ENCODE measurements around the gene ZDHHC11.
"Not testable (repeated sequence)": the region's sequence is repeated elsewhere in the genome, so short reads cannot be mapped to it uniquely, and the experiment has no call there.

ZDHHC11 gene

DNA sequence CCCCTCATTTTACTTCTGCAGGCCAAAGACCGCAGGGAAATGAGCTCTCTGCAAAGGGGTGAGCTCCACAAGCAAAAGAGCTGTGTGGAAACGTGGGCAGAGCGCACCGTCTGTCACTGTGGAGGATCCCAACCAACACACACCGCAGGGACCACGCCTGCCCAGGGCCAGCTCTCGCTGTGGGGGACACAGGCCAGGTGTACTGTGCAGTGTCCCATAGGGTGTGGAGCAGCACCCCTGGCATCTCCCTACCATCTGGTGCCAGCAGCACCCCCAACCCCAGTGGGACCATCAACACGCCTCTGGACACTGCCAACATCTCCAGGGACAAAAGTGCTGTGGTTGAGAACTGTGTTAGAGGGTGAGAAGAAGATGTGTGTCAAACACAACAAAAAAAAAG lies 27.9 kb upstream of the ZDHHC11 start:
- not testable (repeated sequence) for DNase-seq

DNA sequence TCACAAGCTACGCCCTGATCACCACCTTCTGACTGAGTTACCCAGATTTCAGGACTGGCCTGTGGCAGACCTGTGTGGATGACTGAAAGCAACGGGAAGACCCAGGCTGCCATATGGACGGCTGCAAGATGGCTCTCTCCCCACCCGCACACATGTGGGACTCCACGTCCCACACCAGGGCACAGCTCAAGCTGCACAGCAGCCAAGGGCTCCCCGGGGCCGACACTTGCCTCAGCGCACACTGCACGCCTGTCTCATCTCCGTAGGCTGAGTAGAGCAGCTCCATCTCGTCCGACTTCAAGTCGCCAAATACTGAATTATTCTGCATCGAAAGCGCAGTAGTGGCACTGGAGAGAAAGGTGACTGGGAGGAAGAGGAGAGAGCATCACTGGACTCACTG lies 27.3 kb upstream of the ZDHHC11 start:
- DNase-seq: no peak

DNA sequence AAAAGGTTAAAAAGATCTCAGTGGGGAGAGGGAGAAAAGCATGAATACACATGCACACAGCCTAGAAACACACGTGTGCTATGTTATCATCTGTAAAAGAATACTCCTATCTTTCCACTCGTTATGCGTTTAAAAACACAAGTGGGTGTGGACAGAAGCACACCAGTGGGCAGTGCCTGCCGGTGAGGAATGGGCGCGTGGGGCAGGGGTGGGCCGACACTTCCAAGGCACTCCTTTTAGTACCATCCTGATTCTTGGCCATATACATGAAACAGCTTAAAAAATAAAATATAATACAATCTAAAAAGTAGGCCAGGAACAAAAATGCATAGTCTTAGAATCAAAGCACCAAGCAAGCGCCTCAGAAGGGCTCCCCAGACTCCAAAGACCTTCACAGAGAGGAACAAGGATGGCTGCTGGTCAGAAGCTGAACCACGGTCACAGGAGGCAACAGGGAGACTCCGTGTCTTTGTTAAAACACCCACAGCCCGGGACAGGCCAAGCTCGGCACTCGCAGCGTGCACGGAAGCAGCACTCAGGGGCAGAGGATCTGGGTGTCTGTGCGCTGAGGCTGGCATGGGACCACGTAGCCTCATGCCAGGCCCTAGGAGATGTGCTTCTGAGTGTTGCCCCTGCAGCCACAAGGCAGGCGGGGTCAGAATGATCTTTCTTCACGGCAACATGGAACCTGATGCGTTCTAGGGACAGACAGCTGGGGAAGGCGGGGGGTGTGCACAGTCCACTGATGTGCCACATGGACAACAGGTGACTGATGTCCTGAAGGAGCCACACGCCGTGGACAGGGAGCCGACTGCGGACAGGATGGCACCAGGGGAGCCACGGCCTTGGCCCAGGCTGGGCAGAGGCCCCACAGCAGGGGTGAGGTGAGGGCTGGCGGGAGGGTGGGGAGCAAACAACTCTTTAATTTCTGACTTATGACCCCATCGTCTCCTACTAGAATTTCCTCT lies 25.9 kb upstream of the ZDHHC11 start:
- no peak for DNase-seq

DNA sequence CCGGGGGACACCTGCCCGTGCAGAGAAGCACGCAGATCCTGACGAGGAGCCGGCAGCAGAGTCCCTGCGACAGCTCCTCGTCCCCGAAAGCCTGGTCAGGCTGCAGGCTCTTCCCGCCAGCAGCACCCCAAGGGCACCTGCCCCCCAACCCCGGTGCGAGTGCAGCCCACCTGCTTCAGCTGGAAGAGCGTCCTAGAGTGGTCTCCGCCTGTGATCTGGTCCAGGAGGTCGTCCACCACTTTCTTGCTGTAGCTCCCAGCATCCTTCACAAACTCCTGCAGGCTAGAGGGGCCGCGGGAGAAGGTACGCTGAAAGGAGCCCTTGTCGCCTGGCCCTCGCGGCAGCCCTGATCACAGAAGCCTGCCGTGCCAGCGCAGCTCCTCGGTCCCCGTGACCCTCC lies 25.1 kb upstream of the ZDHHC11 start:
- DNase-seq: no peak

DNA sequence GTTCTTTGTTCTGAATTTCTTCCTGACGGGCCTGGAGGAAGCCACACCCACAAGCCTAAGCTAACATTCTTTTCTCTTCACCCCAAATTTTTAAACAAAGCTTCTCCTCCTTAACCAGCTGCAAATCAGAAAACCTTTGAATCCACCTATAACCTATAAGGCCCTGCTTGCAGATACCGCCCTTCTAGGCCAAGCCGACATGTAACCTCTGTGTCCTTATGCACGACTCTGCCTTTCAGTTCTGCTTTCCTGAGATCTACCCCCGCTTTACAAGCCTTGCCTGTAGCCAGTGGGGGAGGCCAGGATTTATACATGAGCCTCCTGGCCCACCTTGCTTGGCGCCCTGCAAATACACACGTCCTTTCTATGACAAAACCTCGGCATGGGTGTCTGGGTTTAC lies 22.5 kb upstream of the ZDHHC11 start:
- no peak for DNase-seq

DNA sequence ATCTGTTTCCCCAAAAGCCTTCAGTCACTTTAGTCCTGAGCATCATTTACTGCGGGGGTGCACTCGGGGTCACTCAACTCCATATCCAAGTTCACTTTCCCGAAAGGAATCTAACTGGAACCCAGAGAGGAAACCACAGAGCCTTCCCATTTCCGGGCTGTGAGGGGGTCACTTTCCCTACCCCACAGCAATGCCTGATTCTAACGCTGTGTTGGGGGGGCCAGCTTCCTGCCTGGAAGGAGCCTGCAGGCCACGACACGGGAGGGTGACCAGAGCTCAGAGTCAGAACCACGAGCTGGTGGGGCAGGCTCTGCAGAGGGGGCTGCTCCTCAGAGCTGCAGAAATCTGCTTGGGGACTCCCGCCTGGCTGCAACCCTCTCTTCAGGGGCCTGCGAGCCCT lies 21.5 kb upstream of the ZDHHC11 start:
- DNase-seq: no peak

DNA sequence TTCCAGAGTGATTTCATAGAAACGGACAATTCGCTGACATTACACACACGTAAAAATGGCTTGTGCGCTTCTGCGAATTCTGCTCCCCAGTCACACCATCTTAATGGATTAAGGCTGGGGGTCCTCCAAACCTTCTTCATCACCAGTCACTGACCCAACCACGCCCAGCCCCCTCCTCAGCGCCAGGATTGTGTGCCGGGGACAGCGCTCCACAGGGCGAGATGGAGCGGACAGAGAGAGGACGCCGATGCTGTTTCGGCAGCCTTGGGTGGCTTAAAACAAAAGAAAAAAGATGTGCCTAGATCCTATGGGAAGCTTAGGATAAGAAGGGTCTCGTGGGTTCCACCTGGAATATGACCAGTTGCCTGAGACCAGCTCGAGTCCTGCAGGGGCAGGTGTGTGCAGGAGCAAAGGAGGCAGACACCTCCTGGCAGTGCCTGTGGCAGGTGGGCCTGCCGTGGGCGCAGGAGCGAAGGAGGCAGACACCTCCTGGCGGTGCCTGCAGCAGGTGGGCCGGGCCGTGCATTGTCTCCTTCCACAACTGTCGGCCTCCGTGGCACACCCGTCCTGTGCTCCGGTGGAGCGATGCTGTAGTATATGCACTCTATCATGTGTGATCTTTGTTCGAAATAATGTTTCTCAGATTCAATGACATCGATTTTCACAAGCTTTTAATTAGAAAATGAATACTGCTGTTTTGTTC lies 21.0 kb upstream of the ZDHHC11 start:
- no peak for DNase-seq

DNA sequence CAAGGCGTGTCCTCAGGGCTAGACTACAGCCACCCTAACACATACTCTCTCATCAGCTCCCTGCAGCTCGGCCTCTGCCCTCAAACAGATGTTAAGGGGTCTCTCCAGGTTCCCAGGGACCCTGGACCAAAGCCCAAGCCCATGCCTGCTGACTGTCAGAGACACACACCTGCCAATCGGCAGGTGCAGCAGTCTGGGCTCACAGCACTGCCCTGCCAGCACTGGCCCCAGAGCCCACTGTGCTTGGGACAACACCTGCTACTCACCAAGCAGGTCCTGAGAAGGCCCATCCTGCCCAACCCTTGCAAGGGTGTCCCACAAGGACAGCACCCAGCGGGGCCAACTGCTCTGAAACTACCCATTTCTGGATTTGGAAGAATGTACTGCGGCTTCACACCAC lies 20.2 kb upstream of the ZDHHC11 start:
- no peak for DNase-seq

DNA sequence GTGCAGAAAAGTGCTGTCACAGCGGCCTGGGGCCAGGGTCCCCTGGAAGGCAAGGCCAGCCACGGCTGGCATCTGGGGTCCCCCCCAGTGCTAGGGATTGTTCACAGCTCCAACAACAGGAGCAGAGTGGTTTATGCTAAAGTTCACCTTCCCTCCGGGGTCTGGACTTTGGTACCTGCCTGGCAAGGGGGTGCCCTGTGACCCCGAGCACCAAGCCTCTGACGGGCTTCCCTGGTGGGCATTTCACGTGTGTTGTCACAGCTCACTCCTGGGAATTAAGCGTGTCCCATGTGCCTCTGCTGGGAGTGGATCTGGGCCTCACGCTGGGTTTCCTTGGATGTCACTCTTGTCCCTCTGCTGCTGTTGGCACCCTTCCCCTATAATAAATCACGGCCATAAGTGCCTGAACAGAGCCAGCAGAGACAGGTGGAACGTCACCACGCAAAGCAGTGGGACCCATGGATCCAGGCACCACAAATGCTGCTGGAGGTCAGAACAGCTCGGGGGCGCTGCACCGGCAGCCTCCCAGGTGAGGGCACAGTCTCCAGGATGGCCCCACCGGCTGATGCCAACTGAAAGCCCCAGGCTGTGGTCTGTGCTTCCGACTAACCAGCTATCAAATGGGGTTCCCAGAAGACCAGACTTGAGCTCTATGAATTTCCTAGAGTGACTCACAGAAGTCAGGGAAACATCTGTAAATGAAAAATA lies 17.8 kb upstream of the ZDHHC11 start:
- DNase-seq: no peak

DNA sequence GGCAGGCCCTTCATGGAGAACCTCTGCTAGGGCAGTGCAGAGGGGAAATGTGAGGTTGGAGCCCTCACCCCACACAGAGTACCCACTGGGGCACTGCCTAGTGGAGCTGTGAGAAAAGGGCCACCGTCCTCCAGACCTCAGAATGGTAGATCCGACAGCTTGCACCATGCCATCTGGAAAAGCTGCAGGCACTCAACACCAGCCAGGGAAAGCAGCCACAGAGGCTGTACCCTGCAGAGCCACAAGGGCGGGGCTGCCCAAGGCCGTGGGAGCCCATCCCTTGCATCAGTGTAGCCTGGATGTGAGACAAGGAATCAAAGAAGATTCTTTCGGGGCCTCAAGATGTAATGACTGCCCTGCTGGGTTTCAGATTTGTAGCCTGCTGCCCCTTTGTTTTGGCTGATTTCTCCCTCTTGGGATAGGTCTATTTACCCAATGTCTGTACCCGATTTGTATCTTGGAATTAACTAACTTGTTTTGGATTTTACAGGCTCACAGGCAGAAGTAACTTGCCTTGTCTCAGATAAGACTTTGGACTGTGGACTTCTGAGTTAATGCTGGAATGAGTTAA lies 16.6 kb upstream of the ZDHHC11 start:
- DNase-seq: no peak

DNA sequence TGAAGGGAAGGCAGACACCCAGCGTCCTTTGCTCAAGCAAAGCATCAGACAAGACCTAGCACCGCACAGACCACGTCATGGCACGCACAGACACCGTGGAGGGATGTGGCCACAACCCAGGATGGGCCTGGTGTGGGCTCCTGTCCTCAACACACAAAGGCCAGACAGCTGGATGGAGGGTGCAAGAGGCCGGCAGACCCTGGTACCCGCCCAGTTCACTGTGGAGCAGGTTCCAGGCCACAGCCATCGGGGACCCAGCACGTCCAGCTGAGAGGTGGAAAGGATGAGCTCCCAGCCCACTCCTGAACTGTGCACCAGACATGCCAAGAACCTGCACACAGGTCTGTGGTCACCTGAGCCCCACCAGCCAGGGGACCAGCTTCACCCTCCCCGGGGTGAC lies 15.0 kb upstream of the ZDHHC11 start:
- DNase-seq: no peak

DNA sequence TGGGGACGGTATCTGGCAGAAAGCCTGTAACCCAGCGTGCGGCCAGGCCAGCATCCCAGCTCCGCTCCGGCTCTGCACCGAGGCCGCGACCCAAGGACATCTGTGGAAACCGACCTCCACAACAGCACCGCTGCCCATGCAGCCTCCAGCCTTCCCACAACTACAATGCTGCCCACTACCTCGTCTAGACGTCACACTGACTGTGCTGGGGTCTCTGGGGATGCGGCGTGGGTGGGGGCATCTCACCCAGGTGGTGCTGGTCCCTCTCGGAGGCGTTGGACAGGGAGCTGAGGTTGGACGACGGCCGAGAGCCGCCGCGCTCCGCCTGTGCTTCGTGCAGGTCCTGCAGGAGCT lies 14.4 kb upstream of the ZDHHC11 start:
- no peak for DNase-seq

DNA sequence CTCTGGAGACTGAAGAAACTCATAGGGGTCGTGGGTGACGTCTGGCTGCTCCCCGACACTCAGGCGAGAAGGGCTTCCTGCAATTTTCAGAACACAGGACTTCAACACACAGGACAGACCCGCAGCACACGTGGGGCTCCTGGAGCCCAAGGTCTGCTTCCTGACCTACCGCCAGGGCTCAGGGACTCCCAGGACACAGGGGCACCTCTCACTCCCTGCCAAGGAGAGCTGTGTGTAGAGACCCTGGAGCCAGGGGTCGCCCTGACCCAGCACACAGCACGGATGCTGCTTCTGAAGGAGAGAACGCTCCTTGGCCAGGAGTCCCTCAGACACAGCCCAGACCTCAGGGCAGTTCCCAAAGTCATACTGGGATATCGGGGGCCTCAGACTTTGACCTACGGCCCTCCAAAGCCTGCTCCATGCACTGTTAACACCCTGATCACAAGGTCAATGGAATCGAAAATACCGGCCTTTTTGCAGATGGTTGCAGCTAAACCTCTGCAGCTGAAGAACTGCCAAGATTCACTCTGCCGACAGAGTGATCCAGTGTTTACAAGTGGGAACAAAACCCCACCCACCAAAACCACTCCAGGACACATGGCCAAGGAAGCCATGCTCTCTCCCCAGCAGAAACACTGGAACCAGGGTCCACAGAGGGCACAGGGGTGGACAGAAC lies 13.8 kb upstream of the ZDHHC11 start:
- no peak for DNase-seq

DNA sequence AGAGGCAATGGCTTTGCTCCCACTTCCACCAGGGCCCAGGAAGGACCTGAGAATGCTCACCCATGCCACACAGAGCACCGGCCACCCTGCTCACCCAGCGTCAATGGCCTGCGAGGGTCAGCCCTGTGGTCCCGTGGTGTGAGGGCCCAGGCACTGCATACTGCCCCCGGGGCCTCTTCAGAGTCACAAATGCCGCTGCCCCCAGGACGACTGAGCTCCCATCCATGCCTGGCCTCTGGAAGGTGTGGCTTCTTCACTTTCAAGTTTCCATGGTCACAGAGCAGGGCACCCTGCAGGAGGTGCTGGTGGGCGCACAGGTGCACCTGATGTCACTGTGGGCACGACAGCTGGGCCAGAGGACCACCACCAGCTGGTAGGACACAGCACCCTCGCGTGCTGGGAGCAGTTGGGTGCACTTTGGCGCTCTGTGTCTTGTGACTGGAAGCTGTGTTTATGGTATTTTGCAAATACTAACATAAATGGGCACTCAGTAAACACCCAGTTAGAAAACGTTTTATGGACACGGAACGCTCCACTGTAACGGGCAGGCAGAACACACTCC lies 12.5 kb upstream of the ZDHHC11 start:
- no peak for DNase-seq

DNA sequence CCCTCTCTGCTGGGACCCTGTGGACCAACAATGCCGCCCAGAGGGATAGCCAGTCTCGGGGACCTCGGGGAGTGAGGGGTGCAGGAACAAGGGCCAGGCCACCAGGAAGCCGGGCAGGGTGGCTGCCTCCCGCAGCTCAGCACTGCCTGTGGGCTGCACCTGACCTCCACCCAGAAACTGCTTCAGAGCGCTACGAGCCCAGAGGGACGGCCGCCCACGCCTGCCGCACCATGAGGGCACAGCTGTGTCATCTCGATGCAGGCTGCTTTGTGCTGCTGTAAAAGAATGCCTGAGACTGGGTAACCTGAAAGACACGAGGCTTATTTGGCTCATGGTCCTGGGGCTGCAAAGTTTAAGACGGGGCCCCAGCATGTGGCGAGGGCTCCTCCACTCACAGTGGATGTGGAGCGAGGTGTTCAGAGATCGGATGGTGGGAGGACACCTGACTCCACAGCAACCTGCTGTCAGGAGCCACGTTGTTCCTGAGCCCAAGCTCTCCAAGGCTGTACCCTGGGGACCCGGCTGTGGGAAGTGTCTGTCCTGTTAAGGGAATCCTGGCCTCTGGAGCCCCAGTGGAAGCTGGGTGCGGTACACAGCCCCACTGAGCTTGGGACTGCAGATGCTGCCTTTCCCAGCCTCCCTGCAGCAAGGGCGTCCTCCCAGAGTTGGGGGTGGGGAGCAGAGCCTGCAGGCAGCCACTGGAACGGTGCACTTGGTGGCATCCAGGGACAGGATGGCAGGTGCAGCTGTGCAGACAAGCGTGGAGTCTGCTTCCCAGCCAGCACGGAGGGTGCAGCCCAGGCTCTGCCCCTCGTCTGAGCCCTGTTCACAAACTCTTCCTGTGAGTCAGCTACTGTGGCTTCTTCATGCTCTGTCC lies 11.8 kb upstream of the ZDHHC11 start:
- DNase-seq: no peak

DNA sequence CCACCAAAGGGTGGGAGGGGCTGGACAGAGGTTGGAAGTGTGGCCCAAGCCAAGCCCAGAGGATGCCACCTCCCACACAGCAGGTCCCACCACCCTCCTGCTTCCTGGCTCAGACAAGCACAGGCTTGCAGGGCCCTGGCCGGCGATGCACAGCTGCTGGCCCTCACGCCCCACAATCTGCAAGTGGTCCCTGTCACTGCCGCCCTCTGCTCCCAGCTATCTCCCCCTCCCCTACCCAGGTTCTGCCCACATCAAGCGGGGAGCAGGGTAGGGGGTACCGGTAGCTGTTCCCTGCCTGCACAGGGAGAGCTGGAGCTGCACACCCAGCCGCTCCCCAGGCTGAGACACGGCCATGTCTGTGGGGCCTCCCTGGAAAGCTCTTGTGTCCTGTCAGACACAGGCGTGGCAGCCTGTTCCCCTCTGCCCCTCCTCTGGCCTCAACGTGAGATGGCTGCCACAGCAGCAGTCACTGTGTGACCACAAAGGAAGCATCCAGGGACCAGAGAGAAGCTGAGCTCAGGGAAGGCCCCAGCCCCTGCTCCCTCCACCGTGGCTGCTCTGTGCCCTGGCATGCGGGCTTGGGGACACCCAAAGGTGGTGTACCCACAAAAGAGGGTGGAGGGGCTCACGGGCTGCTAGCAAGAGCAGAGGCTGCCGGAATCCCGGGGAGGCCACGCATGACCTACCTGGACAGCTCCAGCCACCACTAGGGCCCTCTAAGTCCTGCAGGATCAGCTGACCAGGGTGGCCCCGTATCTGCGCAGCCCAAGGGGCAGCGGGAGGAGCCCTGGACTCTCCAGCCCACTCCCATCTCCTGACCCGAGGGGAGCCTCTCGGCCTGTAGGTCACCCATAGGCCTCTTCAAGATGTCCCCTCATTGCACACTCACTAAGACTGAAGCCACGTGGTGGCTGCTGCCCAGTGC lies 10.9 kb upstream of the ZDHHC11 start:
- DNase-seq: no peak

DNA sequence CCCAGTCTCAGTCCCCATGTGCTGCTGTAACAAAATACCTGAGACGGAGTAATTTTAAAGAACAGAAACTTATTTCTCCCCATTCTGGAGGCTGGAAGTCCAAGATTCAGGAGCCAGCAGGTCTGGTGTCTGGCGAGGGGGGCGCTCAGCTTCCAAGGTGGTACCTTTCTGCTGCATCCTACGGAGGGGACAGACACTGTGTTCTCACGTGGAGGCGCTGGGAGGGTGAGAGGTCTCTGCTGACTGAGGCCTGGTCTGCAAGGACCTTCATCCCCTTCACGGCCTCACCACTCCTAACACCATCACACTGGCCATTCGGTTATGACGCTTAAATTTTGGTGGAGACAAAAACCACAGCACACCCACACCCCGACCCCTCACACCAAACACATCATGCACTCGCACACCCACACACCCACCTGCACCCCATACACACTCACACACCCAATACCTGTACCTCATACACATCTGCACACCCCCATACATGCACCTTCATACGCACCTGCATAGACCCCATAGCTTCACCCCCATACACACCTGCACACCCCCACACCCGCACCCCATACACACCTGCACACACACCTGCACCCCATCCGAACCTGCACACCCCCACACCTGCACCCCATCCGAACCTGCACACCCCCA lies 9.8 kb upstream of the ZDHHC11 start:
- DNase-seq: no peak

DNA sequence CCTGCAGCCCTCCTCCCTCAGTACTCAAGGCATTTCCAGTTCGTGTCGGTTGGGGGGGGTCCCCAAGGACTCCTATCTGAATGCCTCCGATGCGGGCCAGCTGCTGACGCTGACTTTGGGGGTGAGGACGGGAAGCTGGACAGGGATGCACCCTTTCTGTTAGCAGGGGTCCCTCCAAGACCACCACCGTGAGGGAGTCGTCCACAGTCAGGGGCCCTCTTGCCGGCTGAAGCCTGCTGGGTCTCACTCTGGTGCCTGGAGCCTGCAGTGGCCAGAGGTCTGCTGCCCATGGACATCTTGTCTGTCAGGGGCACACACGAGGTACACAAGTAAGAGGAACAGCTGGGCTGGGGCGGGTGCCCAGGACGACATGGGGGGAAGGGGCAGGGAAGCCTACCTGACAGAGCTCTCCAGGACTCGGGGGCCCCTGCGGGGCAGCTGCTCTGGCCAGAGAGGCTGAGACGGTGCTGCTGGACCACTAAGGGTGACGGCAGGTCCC lies 9.1 kb upstream of the ZDHHC11 start:
- DNase-seq: no peak

DNA sequence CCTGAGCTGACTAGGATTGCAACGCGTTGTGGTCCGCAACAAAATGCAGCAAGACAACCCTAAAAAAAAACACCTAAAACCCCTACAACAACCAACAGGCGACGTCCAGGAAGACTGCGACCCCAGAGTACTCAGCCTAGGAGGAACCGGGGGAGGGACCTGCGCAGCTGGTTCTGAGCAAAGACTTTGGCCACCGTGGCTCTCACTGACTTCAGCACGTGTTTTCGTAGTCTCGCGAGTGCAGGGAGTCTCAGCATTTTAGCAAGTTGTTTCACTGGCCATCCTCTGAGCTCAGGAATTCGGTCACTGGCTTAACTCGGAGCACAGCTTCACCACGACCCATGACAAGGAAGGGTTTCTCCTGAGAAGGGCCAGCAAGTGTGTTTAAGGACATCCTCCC lies 8.6 kb upstream of the ZDHHC11 start:
- no peak for DNase-seq

DNA sequence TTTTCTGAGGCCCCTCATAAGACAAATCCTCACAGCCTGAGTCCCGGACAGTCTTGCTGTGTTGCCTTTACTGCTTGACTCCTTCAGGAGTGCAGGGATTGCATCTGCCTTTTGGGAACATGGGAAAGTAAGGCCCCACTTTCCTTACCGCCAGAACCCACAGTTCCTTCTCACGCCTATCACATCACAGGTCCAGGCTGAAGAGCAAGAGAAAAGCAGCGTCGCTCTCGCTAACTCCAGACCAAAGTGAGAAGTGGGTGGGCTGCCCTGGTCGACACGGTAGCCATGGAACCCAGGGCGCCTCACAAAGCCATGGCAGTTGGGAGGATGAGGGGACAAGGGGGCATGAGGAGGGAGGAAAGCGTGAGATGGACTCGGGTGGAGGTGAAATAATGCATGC lies 7.9 kb upstream of the ZDHHC11 start:
- DNase-seq: no peak
